HEK293T (cell line): ENCODE data around the gene RBM4B.

Source experiments
- ARNT ChIP-seq: fragments of 450-650 bp; IDR thresholded peaks from 2 replicates; pipeline ENCODE4 v1.6.1; 2017; ENCODE audit warnings: mild to moderate bottlenecking
- BHLHE40 ChIP-seq: fragments of 450-650 bp; IDR thresholded peaks from 2 replicates; pipeline ENCODE4 v1.6.1; 2016; ENCODE audit warnings: mild to moderate bottlenecking, moderate library complexity, borderline replicate concordance
- ELF4 ChIP-seq: fragments of 450-650 bp; IDR thresholded peaks from 2 replicates; pipeline ENCODE4 v1.6.1; 2017; ENCODE audit warnings: antibody characterized with exemption
- FOXK2 ChIP-seq: fragments of 450-650 bp; IDR thresholded peaks from 2 replicates; pipeline ENCODE4 v1.6.1; 2016; ENCODE audit warnings: mild to moderate bottlenecking
- FOXM1 ChIP-seq: fragments of 450-650 bp; IDR thresholded peaks from 2 replicates; pipeline ENCODE4 v1.6.1; 2017; ENCODE audit warnings: mild to moderate bottlenecking, borderline replicate concordance
- HDGF ChIP-seq: fragments of 450-650 bp; IDR thresholded peaks from 2 replicates; pipeline ENCODE4 v1.6.1; 2017; ENCODE audit warnings: antibody characterized with exemption, borderline replicate concordance
- L3MBTL2 ChIP-seq: fragments of 450-650 bp; conservative IDR thresholded peaks from 2 replicates; pipeline ENCODE4 v1.6.1; 2016; ENCODE audit warnings: mild to moderate bottlenecking
- LEF1 ChIP-seq: fragments of 450-650 bp; IDR thresholded peaks from 2 replicates; pipeline ENCODE4 v1.6.1; 2017; ENCODE audit warnings: mild to moderate bottlenecking, borderline replicate concordance
- SP1 ChIP-seq: fragments of 450-650 bp; IDR thresholded peaks from 2 replicates; pipeline ENCODE4 v1.6.1; 2017
- SUZ12 ChIP-seq: fragments of 450-650 bp; IDR thresholded peaks from 2 replicates; pipeline ENCODE4 v1.6.1; 2016; ENCODE audit warnings: mild to moderate bottlenecking
- TARDBP ChIP-seq: fragments of 450-650 bp; IDR thresholded peaks from 2 replicates; pipeline ENCODE4 v1.6.1; 2016
- ZNF384 ChIP-seq: fragments of 450-650 bp; IDR thresholded peaks from 2 replicates; pipeline ENCODE4 v1.6.1; 2016
- TF ChIP-seq, protein P1 (sequence below): fragments of 450-650 bp; IDR thresholded peaks from 2 replicates; pipeline ENCODE4 v1.6.1; 2016

- TF ChIP-seq TARDBP (no peak), FOXM1 (no peak), ELF4 (no peak), BHLHE40 (no peak), L3MBTL2 (no peak), SUZ12 (no peak), SP1 (no peak), FOXK2 (no peak), ARNT (no peak), HDGF (no peak), ZNF384 (no peak), LEF1 (no peak)
- TF ChIP-seq, protein P1, sequence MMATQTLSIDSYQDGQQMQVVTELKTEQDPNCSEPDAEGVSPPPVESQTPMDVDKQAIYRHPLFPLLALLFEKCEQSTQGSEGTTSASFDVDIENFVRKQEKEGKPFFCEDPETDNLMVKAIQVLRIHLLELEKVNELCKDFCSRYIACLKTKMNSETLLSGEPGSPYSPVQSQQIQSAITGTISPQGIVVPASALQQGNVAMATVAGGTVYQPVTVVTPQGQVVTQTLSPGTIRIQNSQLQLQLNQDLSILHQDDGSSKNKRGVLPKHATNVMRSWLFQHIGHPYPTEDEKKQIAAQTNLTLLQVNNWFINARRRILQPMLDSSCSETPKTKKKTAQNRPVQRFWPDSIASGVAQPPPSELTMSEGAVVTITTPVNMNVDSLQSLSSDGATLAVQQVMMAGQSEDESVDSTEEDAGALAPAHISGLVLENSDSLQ: no peak
Measured at GRCh38 chr11:66725114-66725513, 47.4 kb upstream of the RBM4B start.
